HepG2 (cell line): ENCODE measurements around the gene COL9A2. TPM values are rescaled to one million over a fixed set of nuclear protein-coding genes. Genes with fewer than 3 reads are reported as not detected.

ENCODE experiments used
- DR1 ChIP-seq: sonication (generic); formaldehyde crosslinking; IDR thresholded peaks from 2 replicates; pipeline ENCODE4 v1.8.0; 2021; ENCODE audit warnings: mild to moderate bottlenecking, missing genetic modification reagents, inconsistent platforms
- HNRNPL ChIP-seq: fragments of 200-400 bp; formaldehyde crosslinking; IDR thresholded peaks from 2 replicates; pipeline ENCODE4 v1.6.1; 2017; ENCODE audit warnings: mild to moderate bottlenecking, low read depth, low read length
- NFRKB ChIP-seq: fragments of 450-650 bp; IDR thresholded peaks from 2 replicates; pipeline ENCODE4 v1.6.1; 2017
- PAX8 ChIP-seq: sonication (generic); formaldehyde crosslinking; IDR thresholded peaks from 2 replicates; pipeline ENCODE4 v1.8.0; 2022; ENCODE audit warnings: mild to moderate bottlenecking, missing genetic modification reagents, borderline replicate concordance
- PRMT3 ChIP-seq: sonication (generic); formaldehyde crosslinking; IDR thresholded peaks from 2 replicates; pipeline ENCODE4 v1.8.1; 2022; ENCODE audit warnings: low read depth, mild to moderate bottlenecking, moderate library complexity, missing genetic modification reagents, borderline replicate concordance
- RELA ChIP-seq: sonication (generic); formaldehyde crosslinking; IDR thresholded peaks from 2 replicates; pipeline ENCODE4 v1.4.0; 2020; ENCODE audit warnings: missing genetic modification reagents
- TBL1XR1 ChIP-seq: fragments of 150-350 bp; IDR thresholded peaks from 2 replicates; pipeline ENCODE4 v1.6.1; 2014; ENCODE audit warnings: borderline replicate concordance, low read length; ENCODE audit not compliant: partially characterized antibody
- TCF12 ChIP-seq, 2 experiments: fragments of 450-650 bp in 1 of 2; sonication (generic) in 1 of 2; formaldehyde crosslinking in 1 of 2; IDR thresholded peaks; 2 replicates each; pipeline versions ENCODE4 v1.6.1 to v1.8.0; 2017 to 2022; ENCODE audit warnings: antibody characterized with exemption in 1 of 2, mild to moderate bottlenecking in 1 of 2, missing genetic modification reagents in 1 of 2, moderate library complexity in 1 of 2
- YY1 ChIP-seq: IDR thresholded peaks from 2 replicates; pipeline ENCODE4 v1.6.1; 2011; ENCODE audit warnings: low read length, low read depth, moderate library complexity, mild to moderate bottlenecking; ENCODE audit not compliant: insufficient read depth, insufficient replicate concordance
- ZNF143 ChIP-seq: sonication (generic); formaldehyde crosslinking; IDR thresholded peaks from 2 replicates; pipeline ENCODE4 v1.4.0; 2020; ENCODE audit warnings: missing genetic modification reagents
- ZNF251 ChIP-seq: sonication (generic); formaldehyde crosslinking; IDR thresholded peaks from 2 replicates; pipeline ENCODE4 v1.9.0; 2021; ENCODE audit warnings: mild to moderate bottlenecking, missing genetic modification reagents
- ZNF432 ChIP-seq: sonication (generic); formaldehyde crosslinking; IDR thresholded peaks from 2 replicates; pipeline ENCODE4 v1.5.0; 2020; ENCODE audit warnings: missing genetic modification reagents, mild to moderate bottlenecking, borderline replicate concordance
- ZNF556 ChIP-seq: sonication (generic); formaldehyde crosslinking; IDR thresholded peaks from 2 replicates; pipeline ENCODE4 v1.4.0; 2020; ENCODE audit warnings: mild to moderate bottlenecking, missing genetic modification reagents, borderline replicate concordance
- ZNF562 ChIP-seq: sonication (generic); formaldehyde crosslinking; IDR thresholded peaks from 2 replicates; pipeline ENCODE4 v1.8.0; 2022; ENCODE audit warnings: missing genetic modification reagents, borderline replicate concordance
- ZSCAN25 ChIP-seq: sonication (generic); formaldehyde crosslinking; IDR thresholded peaks from 2 replicates; pipeline ENCODE4 v1.8.0; 2022; ENCODE audit warnings: mild to moderate bottlenecking, missing genetic modification reagents
- polyA plus RNA-seq, 8 experiments: library from polyadenylated mRNA; depleted of rRNA in 3 of 8; stranded (reverse) in 7 of 8; unstranded in 1 of 8; fragments of >200 nt; fragmentation: Illumina TruSeq in 4 of 8; extraction: Trizol in 4 of 8; gene quantifications; 2 replicates each; pipeline versions ENCODE4 v1.2.1 to v1.2.3, GENCODE V29; 2011 to 2016; ENCODE audit warnings: low read depth in 4 of 8, missing spikeins in 1 of 8, mixed read lengths in 1 of 8; ENCODE audit not compliant: insufficient read depth in 1 of 8
- total RNA-seq, 5 experiments: library from RNA; depleted of rRNA; stranded (reverse); fragments of >200 nt; fragmentation: Illumina TruSeq; extraction: Trizol; gene quantifications; 2 replicates each; pipeline ENCODE4 v1.2.3, GENCODE V29; 2016; ENCODE audit warnings: low read depth in 1 of 5
- TF ChIP-seq, protein P1 (sequence below): sonication (generic); formaldehyde crosslinking; IDR thresholded peaks from 2 replicates; pipeline ENCODE4 v1.5.1; 2020; ENCODE audit warnings: missing genetic modification reagents, mild to moderate bottlenecking, borderline replicate concordance
- TF ChIP-seq, protein P2 (sequence below): sonication (generic); formaldehyde crosslinking; IDR thresholded peaks from 2 replicates; pipeline ENCODE4 v1.4.0; 2020; ENCODE audit warnings: missing genetic modification reagents, low read depth, mild to moderate bottlenecking, borderline replicate concordance
- TF ChIP-seq, protein P3 (sequence below): sonication (generic); formaldehyde crosslinking; IDR thresholded peaks from 2 replicates; pipeline ENCODE4 v1.4.0; 2020; ENCODE audit warnings: missing genetic modification reagents
- TF ChIP-seq, protein P4 (sequence below): IDR thresholded peaks from 2 replicates; pipeline ENCODE4 v1.6.1; 2018; ENCODE audit warnings: missing genetic modification reagents
- TF ChIP-seq, protein P5 (sequence below): sonication (generic); formaldehyde crosslinking; IDR thresholded peaks from 2 replicates; pipeline ENCODE4 v1.4.0; 2020; ENCODE audit warnings: missing genetic modification reagents, mild to moderate bottlenecking, borderline replicate concordance

The COL9A2 gene
- total and polyA plus RNA-seq, 2 of the 13 experiments (the other 11 are each of a cell fraction or from before 2014, with no cell fraction given) = 20.2 to 26.9 TPM

DNA sequence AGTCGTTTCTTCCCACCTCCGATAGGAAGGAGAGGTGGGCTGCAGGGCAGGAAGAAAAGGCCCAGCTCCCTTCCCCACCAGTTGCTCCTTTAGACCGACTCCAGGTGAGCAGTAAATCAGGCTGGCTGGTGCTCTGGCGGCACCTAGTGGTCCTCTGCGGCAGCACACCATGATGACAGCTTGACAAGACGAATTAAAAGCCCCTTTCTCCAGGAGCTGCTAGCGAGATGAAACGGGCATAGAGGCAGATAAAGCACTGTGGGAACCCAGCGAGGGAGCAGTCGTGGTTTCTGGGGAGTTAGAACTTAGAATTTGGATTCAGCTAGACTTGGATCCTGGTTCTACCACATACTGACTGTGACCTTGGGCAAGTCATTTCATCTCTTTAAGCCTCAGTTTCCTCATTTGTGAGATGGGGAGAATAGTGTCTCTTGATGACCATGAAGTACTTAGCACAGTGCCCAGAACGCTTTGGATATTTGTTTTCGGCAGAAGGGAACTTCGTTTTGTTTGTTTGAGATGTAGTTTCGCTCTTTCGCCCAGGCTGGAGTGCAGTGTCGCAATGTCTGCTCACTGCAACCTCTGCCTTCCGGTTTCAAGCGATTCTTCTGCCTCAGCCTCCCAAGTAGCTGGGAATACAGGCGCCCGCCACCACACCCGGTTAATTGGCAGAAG, 21.8 kb upstream of the COL9A2 start (continued):
- TF ChIP-seq, protein P1, sequence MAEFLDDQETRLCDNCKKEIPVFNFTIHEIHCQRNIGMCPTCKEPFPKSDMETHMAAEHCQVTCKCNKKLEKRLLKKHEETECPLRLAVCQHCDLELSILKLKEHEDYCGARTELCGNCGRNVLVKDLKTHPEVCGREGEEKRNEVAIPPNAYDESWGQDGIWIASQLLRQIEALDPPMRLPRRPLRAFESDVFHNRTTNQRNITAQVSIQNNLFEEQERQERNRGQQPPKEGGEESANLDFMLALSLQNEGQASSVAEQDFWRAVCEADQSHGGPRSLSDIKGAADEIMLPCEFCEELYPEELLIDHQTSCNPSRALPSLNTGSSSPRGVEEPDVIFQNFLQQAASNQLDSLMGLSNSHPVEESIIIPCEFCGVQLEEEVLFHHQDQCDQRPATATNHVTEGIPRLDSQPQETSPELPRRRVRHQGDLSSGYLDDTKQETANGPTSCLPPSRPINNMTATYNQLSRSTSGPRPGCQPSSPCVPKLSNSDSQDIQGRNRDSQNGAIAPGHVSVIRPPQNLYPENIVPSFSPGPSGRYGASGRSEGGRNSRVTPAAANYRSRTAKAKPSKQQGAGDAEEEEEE (CRISPR knock-in tag) = no peak
- TF ChIP-seq ZNF556 (CRISPR knock-in tag) (0 out of 2 replicates have a peak, but pooled peaks have one; percentile 67), ZSCAN25 (no peak), YY1 (peak; percentile 33), PAX8 (CRISPR knock-in tag) (no peak), ZNF143 (CRISPR knock-in tag) (no peak), TBL1XR1 (no peak), ZNF562 (CRISPR knock-in tag) (no peak), HNRNPL (no peak), RELA (no peak), PRMT3 (CRISPR knock-in tag) (no peak), NFRKB (no peak), ZNF251 (CRISPR knock-in tag) (no peak), TCF12 (IDR thresholded peaks at IDR 0.05) (no peak), TCF12 (CRISPR knock-in tag; IDR thresholded peaks at IDR 0.05) (no peak), DR1 (CRISPR knock-in tag) (no peak), ZNF432 (CRISPR knock-in tag) (no peak)
- TF ChIP-seq, protein P2, sequence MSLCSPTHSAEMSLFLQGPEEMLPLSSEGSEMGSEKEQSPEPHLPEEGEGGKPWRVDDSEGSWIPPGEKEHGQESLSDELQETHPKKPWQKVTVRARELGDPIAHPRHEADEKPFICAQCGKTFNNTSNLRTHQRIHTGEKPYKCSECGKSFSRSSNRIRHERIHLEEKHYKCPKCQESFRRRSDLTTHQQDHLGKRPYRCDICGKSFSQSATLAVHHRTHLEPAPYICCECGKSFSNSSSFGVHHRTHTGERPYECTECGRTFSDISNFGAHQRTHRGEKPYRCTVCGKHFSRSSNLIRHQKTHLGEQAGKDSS (CRISPR knock-in tag) = 0 out of 2 replicates have a peak, but pooled peaks have one; percentile 31
- TF ChIP-seq, protein P3, sequence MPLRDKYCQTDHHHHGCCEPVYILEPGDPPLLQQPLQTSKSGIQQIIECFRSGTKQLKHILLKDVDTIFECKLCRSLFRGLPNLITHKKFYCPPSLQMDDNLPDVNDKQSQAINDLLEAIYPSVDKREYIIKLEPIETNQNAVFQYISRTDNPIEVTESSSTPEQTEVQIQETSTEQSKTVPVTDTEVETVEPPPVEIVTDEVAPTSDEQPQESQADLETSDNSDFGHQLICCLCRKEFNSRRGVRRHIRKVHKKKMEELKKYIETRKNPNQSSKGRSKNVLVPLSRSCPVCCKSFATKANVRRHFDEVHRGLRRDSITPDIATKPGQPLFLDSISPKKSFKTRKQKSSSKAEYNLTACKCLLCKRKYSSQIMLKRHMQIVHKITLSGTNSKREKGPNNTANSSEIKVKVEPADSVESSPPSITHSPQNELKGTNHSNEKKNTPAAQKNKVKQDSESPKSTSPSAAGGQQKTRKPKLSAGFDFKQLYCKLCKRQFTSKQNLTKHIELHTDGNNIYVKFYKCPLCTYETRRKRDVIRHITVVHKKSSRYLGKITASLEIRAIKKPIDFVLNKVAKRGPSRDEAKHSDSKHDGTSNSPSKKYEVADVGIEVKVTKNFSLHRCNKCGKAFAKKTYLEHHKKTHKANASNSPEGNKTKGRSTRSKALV (CRISPR knock-in tag) = 0 out of 2 replicates have a peak, but pooled peaks have one; percentile 53
- TF ChIP-seq, protein P4, sequence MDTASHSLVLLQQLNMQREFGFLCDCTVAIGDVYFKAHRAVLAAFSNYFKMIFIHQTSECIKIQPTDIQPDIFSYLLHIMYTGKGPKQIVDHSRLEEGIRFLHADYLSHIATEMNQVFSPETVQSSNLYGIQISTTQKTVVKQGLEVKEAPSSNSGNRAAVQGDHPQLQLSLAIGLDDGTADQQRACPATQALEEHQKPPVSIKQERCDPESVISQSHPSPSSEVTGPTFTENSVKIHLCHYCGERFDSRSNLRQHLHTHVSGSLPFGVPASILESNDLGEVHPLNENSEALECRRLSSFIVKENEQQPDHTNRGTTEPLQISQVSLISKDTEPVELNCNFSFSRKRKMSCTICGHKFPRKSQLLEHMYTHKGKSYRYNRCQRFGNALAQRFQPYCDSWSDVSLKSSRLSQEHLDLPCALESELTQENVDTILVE = peak; percentile 56; the same call in 1 of the 2 replicates
- TF ChIP-seq, protein P5, sequence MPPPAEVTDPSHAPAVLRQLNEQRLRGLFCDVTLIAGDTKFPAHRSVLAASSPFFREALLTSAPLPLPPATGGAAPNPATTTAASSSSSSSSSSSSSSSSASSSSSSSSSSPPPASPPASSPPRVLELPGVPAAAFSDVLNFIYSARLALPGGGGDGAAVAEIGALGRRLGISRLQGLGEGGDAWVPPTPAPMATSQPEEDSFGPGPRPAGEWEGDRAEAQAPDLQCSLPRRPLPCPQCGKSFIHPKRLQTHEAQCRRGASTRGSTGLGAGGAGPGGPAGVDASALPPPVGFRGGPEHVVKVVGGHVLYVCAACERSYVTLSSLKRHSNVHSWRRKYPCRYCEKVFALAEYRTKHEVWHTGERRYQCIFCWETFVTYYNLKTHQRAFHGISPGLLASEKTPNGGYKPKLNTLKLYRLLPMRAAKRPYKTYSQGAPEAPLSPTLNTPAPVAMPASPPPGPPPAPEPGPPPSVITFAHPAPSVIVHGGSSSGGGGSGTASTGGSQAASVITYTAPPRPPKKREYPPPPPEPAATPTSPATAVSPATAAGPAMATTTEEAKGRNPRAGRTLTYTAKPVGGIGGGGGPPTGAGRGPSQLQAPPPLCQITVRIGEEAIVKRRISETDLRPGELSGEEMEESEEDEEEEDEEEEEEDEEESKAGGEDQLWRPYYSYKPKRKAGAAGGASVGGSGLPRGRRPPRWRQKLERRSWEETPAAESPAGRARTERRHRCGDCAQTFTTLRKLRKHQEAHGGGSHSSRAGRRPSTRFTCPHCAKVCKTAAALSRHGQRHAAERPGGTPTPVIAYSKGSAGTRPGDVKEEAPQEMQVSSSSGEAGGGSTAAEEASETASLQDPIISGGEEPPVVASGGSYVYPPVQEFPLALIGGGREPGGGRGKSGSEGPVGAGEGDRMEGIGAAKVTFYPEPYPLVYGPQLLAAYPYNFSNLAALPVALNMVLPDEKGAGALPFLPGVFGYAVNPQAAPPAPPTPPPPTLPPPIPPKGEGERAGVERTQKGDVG (CRISPR knock-in tag) = no peak
